Bronchial epithelial cell (primary cell): ENCODE data around the gene TRPM3. TPM values are rescaled to one million over a fixed set of nuclear protein-coding genes. Genes with fewer than 3 reads are reported as not detected.

Experiments
- DNase-seq: peaks from one replicate; pipeline ENCODE4 v3.0.0-alpha.2; 2010; ENCODE audit warnings: low read depth
- FAIRE-seq: peaks from 2 replicates; lab custom pipeline; 2011; peaks lifted over from hg19 to GRCh38; lab: Jason Lieb, UNC
- H3K27me3 ChIP-seq: 2 replicates; pipeline ENCODE4 v1.5.1; 2011; ENCODE audit warnings: low read length; ENCODE audit not compliant: control insufficient read depth, insufficient read depth
- H3K36me3 ChIP-seq: 2 replicates; pipeline ENCODE4 v1.5.1; 2011; ENCODE audit warnings: low read length; ENCODE audit not compliant: control insufficient read depth, insufficient read depth
- H3K4me3 ChIP-seq: 2 replicates; pipeline ENCODE4 v1.5.1; 2011; ENCODE audit warnings: mild to moderate bottlenecking, low read depth, low read length, control low read depth
- total RNA-seq: library from RNA; depleted of rRNA; stranded (reverse); fragments of >200 nt; gene quantifications from 2 replicates; pipeline ENCODE4 v1.2.1, GENCODE V29; 2014
- TF ChIP-seq, protein P1 (sequence below): IDR thresholded peaks from 2 replicates; pipeline ENCODE4 v1.5.1; 2011; ENCODE audit warnings: mild to moderate bottlenecking, moderate library complexity, low read length, control low read depth, inconsistent platforms; ENCODE audit not compliant: insufficient read depth, severe bottlenecking

The TRPM3 gene
- total RNA-seq, 1 donor from 2014 or later = not detected

DNA sequence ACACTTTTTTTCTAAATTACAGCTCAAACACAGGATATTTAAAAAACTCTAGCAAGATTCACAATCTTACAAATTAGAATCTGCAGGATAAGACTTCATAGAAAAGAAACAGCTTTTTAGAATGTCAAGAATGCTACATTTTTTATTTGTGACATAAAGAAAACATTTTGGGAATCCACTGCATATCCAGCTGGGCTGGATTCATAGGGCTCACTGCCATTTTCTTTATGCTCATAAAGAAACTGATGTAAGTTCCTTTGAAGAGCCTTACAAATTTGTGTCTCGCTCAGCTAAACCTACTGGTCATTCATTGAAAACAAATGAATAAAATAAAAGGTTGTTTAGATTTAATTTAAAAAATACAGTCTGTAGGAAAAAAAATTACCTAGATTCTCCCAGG is 332.3 kb downstream of the TRPM3 start:
- no peaks in the 10 kb centered on the region for H3K36me3 ChIP-seq
- H3K4me3 ChIP-seq = no peak overlapping the region
- DNase-seq = no peak
- FAIRE-seq = no peak
- TF ChIP-seq, protein P1, sequence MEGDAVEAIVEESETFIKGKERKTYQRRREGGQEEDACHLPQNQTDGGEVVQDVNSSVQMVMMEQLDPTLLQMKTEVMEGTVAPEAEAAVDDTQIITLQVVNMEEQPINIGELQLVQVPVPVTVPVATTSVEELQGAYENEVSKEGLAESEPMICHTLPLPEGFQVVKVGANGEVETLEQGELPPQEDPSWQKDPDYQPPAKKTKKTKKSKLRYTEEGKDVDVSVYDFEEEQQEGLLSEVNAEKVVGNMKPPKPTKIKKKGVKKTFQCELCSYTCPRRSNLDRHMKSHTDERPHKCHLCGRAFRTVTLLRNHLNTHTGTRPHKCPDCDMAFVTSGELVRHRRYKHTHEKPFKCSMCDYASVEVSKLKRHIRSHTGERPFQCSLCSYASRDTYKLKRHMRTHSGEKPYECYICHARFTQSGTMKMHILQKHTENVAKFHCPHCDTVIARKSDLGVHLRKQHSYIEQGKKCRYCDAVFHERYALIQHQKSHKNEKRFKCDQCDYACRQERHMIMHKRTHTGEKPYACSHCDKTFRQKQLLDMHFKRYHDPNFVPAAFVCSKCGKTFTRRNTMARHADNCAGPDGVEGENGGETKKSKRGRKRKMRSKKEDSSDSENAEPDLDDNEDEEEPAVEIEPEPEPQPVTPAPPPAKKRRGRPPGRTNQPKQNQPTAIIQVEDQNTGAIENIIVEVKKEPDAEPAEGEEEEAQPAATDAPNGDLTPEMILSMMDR = no peak
- no peaks in the 10 kb centered on the region for H3K27me3 ChIP-seq

DNA sequence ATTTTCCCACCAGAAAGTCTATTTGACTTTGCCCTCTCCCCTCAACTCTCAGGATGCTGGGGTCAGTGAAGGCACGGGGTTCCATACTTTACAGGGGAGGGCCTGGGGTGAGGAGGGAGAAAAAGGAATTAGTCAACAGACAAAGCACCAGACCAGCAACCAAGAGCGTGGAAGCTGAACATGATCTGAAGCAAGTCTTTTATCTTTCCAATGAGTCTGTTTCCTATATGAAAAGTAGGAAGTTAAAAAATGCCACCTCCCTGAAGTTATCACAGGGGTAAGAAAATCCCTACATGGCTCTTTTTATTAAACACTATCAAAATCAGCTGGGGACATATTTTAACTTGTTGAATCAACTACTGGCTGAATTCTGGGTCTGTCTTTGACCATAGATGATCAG is 337.0 kb downstream of the TRPM3 start:
- H3K4me3 ChIP-seq = no peak overlapping the region
- DNase-seq (no peak), FAIRE-seq (no peak)
- no peaks in the 10 kb centered on the region for H3K36me3 ChIP-seq
- no peaks in the 10 kb centered on the region for H3K27me3 ChIP-seq
- TF ChIP-seq, protein P1 = no peak

DNA sequence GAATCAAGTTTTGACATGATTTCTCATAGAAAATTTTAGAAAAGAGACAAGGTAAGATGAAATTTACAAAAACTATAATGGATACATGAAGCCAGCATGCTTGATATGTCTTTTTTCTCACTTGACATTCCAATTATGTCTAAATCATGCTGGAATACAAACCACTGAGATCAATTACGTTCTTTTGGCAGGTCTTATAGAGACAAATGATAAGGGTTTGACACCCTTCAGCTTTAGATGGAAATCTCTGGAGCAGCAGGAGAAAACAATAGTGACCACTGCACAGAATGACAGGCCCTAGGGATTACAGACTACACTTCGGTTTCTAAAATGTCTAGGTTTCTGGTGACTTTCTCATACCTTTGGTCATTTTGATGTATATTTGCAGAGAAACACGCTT is 342.9 kb downstream of the TRPM3 start:
- H3K36me3 ChIP-seq = no peaks in the 10 kb centered on the region
- DNase-seq = no peak
- no peaks in the 10 kb centered on the region for H3K27me3 ChIP-seq
- TF ChIP-seq, protein P1 = no peak
- no peak for FAIRE-seq
- no peak overlapping the region for H3K4me3 ChIP-seq

DNA sequence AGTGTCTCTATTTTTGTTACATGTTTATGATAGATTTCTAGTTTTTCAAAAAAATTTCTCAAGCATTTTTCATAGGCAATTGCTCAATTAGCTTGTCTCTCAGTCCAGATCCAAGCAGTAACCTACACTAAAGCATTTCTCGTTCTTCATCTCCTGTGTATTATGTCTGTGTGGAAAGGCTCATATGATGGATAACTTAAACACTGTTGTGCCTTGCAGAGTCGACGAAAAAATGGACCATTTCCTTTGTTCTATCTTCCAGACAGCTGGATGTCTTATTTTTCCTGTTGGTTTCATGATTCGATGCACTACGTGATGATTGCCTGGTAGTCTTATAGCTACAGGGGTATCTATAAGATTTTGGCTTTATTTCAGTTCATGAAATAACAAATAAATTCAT is 347.8 kb downstream of the TRPM3 start:
- Histone ChIP-seq H3K36me3 (no peaks in the 10 kb centered on the region), H3K27me3 (no peaks in the 10 kb centered on the region), H3K4me3 (no peak overlapping the region)
- TF ChIP-seq, protein P1 = no peak
- no peak for DNase-seq
- no peak for FAIRE-seq

DNA sequence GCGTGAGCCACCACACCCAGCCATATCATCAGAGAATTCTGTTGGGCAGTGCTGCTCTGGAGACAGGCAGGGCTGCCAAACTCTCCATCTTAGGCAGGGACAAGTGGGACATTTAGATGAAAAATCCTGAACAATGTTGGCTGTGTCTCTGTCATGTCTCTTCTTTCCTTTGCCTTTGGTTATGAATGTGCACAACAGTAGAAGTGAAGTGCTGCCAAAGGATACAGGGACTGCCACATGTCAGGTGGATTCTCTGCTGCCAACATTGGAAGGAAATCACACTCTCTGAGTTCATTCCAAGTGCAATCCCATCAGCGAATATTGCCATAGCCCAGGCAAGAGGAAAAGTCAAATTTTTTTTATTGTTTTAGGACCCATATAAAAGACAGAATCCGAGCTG is 348.8 kb downstream of the TRPM3 start:
- no peak overlapping the region for H3K4me3 ChIP-seq
- DNase-seq (no peak), FAIRE-seq (no peak)
- no peaks in the 10 kb centered on the region for H3K36me3 ChIP-seq
- TF ChIP-seq, protein P1 = no peak
- H3K27me3 ChIP-seq = no peaks in the 10 kb centered on the region

DNA sequence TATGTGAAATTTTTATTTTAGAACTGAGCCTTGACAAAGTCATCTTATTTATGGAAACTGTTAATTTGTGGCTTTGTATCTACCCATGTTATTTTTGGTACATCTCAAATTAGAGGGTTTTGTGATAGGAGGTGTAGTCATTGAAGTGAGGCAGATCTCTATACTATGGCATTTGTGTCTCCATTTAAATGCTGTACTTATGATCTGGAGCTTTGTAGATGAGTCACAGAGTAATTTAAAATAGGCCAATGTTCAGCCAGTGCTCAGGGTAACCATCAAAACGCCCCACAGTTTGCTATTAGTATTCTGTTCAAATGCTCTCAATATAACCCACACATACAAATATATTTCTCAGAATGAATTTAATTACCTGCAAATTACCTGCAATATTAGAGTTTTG is 355.5 kb downstream of the TRPM3 start:
- FAIRE-seq (no peak), DNase-seq (no peak)
- H3K27me3 ChIP-seq = no peaks in the 10 kb centered on the region
- TF ChIP-seq, protein P1 = no peak
- H3K36me3 ChIP-seq = no peaks in the 10 kb centered on the region
- no peak overlapping the region for H3K4me3 ChIP-seq
